ENCODE measurements around the gene NUP205.

The NUP205 gene

GRCh38 chr7:135537905-135538304, 19.8 kb upstream of the NUP205 start:
- DNase-seq (ENCODE audit: insufficient read length, low spot score), result no peak
- no peak for FAIRE-seq

GRCh38 chr7:135538376-135538775, 19.3 kb upstream of the NUP205 start:
- DNase-seq (ENCODE audit: insufficient read length, low spot score), result no peak
- no peak for FAIRE-seq

- DNase-seq (ENCODE audit: insufficient read length, low spot score) (no peak), FAIRE-seq (no peak)
Observed at GRCh38 chr7:135539629-135540028, 18.1 kb upstream of the NUP205 start.

GRCh38 chr7:135541029-135541428, 16.7 kb upstream of the NUP205 start:
- no peak for DNase-seq (ENCODE audit: insufficient read length, low spot score)
- no peak for FAIRE-seq

GRCh38 chr7:135550196-135550595, 7.5 kb upstream of the NUP205 start:
- FAIRE-seq (no peak), DNase-seq (ENCODE audit: insufficient read length, low spot score) (no peak)

DNA sequence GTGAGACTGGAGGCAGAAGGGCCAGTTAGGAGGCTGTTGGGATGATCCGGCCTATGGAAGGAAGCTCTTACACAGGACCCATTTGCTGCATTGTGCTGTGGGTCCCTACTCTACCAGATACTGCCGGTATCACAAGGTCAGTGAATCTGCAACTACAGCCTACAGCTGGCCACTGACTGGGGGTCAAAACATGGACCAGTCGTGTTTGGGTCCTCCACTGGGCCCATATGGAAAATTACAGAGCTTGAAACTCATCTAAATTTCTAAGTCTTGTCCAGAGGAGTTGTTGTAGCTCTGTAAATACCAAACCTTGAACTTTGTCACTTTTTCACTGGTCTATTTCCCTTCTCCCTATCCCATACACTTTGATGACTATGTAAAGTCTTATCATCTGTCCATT, 5.6 kb upstream of the NUP205 start:
- DNase-seq (ENCODE audit: insufficient read length, low spot score), result no peak
- no peak for FAIRE-seq

DNA sequence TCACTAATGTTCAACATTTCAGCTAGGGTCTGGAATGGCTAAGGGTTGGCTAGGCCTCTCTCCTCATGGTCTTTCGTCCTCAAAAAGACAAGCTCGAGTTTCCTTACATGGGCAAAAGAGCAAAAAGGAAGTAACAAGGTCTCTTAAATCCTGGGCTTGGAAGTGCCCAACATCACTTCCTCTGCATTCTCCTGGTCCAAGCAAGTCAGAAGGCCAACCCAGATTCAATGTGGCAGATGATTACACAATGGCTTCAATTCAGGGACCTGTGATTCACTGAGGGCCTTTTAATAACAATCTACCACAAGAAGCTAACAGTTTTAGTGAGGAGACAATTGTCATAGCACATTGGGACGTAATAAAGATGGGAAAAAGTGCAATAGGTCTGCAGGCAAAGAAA, 4.4 kb upstream of the NUP205 start:
- FAIRE-seq, result no peak
- no peak for DNase-seq (ENCODE audit: insufficient read length, low spot score)

DNA sequence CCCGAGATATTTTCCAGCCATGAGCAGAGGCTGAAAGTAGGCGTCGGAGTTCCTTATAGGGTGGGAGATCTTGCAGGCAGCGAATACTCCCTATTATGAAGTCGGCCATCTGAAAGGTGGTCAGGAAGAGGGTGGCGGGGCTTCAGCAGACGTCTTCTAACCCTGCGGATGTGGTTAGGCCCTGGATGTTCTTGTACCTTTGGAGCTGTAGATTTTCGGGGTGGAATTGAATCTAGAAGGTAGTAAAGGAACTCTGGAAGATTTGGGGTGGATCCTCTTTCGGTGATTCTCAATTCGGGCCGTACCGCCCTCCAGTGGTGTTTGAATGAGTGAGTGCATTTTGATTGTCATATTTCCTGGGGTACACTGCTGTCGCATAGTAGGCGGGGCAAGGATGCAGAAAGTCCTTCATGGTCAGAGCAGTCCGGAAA, 635 bp downstream of the NUP205 start:
- FAIRE-seq (peak; percentile 97), DNase-seq (ENCODE audit: insufficient read length, low spot score) (peak; percentile 51)

GRCh38 chr7:135558881-135559280, 1.2 kb downstream of the NUP205 start:
- no peak for FAIRE-seq
- no peak for DNase-seq (ENCODE audit: insufficient read length, low spot score)

DNA sequence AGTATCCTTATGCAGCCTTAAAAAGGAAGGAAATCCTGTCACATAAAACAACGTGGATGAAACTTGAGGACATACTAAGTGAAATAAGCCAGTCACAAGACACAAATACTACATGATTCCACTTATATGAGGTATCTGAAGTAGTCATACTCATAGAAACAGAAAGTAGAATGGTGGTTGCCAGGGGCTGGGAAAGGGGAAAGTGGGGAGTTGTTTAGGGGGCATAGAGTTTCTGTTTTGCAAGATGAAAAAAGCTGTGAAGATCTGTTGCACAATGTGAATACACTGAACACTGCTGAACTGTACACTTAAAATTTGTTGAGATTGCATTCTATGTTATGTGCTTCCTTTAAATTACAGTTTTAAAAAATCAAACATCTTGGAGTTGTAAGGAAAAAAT, 2.9 kb downstream of the NUP205 start:
- no peak for FAIRE-seq
- no peak for DNase-seq (ENCODE audit: insufficient read length, low spot score)

DNA sequence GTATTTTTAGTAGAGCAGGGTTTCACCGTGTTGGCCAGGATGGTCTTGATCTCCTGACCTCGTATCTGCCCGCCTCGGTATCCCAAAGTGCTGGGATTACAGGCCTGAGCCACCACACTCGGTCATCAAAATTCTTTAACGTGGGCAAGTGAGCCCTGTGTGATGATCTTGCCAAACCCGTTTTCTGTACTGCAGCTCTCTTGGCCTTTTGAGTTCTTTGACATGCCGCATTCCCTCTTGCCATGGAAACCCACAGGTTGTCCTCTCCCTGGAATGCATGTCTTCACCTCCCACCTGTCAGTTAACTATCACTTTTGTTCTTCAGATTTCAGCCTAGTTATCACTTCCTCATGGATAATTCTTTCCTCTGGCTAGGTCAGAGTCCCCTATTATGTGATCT, 5.0 kb downstream of the NUP205 start:
- no peak for FAIRE-seq
- no peak for DNase-seq (ENCODE audit: insufficient read length, low spot score)

- DNase-seq (ENCODE audit: insufficient read length, low spot score) (no peak), FAIRE-seq (no peak)
Observed at GRCh38 chr7:135571834-135572233, 14.1 kb downstream of the NUP205 start.

DNA sequence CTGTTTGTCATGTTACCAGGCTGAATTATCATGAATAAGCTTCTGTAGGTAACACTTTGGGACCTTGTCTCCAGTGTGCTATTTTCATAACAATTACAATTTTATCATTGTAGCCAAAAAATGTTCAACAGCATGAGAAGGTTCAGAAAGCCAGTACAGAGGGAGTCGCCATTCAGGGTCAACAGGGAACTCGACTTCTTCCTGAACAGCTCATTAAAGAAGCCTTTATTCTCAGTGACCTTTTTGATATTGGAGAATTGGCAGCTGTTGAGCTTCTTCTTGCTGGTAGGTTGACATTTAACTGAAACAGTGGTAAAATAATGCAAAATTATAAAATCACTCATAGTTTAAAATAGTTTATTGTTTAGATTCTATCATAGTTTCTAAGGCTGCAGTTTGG, 15.8 kb downstream of the NUP205 start:
- no peak for FAIRE-seq

DNA sequence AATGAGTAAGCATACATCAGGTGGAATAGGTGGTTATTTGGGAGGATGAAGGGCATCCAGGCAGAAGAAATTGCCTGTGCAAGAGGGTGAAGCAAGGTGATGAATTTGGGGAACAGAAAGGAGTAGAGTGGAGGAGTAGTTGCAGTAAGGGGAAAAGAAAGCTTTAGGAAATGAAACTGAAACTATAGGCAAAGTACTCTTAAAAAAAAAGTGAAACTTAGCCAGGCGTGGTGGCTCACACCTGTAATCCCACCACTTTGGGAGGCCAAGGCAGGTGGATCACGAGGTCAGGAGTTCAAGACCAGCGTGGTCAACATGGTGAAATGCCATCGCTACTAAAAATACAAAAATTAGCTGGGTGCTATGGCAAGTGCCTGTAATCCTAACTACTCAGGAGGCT, 17.6 kb downstream of the NUP205 start:
- no peak for FAIRE-seq
- no peak for DNase-seq (ENCODE audit: insufficient read length, low spot score)

More for the DNA sequence above, 15.8 kb downstream of the NUP205 start:
- DNase-seq (ENCODE audit: insufficient read length, low spot score), result no peak

DNA sequence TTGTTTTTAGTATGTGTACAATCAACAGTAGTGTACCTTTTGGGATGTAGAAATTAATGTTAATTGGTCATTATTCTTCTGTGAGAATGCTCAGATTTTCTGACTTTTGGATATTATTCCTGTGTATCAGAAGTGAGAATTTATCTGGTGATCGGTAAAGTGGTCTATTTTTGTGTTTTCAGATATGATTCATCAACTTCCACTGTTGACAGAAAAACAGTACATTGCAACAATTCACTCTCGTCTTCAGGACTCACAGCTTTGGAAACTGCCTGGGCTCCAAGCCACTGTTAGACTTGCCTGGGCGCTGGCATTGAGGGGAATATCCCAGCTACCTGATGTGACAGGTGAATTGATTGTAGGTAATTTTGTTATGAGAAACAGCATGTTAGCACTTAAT, 20.9 kb downstream of the NUP205 start:
- FAIRE-seq (no peak), DNase-seq (ENCODE audit: insufficient read length, low spot score) (no peak)

DNA sequence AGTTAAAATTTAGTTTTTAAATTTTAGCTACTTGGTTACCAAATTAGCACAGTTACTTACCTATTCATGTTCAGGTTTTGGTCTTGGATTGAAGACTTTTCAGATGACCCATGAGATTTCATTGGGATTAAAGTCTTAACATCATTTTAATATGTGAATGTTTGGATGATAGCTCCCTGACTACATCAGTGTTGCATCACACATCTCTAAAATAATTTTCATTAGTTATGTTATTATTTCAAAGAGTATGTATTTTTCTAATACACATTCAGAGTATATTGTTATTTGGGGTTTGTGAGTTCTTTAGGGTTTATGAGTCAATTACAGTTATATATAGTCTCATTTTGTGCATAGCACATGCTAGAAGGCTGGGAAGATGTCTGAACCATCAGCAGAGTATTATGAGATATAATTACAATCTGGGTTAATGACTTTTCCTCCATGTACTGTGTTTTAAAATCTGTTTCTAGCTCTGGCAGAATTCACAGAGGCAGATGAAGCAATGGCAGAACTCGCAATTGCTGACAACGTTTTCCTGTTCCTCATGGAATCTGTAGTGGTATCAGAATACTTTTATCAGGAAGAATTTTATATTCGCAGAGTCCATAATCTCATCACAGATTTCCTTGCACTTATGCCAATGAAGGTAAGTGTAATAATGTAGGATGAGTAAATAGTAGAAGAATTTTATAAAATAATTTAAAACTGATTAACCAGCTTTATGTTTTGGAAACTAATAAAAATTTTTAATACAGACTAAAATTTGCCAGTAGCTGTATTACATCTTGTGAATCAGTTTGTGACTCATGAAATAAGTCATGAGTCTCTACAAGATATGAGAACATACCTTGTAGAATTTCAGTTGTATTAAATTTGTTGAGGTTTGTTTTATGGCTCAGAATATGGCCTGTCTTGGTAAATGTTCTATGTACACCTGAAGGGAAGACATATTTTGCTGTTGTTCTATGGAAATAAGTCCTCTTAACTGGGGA, 26.9 kb downstream of the NUP205 start:
- FAIRE-seq (no peak), DNase-seq (ENCODE audit: insufficient read length, low spot score) (no peak)

DNA sequence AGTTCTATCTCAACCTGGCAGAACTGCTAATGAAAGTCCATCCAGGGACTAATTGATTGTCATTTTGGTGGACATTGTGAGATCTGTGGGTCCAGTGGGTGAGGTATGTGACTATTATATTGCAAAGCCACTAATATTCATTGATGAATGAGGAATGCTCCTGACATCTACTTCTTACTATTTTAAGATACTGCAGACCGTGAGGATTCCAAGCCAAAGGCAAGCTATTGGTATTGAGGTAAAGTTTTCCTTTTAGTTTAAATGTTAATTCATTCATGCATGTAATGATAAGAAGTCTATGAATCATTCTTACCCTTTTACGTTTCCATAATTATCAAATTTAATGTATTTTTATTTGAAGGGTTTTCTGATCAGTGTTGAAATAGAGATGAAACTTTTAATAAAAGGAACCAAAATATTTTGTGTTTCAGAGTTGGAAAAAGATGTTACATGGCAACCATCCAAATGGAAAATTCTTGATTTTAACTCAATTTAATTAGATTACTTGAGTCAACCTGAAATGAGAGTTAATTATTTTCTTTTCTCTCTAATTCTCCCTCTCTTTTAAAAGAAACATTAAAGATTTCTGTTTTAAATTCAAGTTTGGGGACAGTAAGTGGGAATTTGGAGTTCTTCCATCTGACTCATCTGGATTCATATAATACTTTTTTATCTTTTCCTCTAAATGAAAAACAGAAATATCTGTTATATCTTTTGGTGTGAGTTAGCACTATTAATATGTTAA, 39.6 kb downstream of the NUP205 start:
- FAIRE-seq (no peak), DNase-seq (ENCODE audit: insufficient read length, low spot score) (no peak)

DNA sequence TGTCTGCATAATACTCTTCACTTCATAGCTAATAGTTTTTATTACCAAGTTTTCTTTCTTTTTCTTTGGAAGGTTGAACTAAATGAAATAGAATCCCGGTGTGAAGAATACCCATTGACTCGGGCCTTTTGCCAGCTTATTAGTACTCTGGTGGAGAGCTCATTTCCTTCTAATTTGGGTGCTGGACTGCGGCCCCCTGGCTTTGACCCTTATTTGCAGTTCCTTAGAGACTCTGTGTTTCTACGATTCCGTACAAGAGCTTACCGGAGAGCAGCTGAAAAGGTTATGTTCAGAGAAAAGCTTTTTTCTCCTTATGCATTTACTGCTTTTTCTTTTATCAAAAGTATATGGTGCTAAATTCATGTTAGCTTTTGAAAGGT, 40.2 kb downstream of the NUP205 start:
- no peak for FAIRE-seq
- no peak for DNase-seq (ENCODE audit: insufficient read length, low spot score)

DNA sequence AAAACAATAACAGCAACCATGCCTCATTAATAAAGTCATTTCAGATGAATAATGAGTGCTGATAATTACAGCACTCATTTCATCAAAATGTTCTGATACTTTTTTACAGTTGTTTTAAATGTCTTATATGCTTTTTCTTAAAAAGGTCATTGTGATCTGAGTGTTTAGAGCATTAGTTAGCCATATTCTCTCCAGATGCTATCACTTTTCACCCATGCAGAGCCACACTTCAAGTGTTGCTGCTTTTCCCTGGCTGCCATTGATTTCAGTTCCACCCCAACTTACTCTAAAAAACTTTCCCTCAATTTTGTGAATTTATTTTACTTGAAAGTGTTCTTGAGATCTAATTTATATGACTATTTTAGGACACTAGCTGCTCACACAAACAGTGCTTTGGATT, 41.8 kb downstream of the NUP205 start:
- DNase-seq (ENCODE audit: insufficient read length, low spot score) (no peak), FAIRE-seq (no peak)

- DNase-seq (ENCODE audit: insufficient read length, low spot score) (no peak), FAIRE-seq (no peak)
Observed at GRCh38 chr7:135600226-135600625, 42.5 kb downstream of the NUP205 start.

DNA sequence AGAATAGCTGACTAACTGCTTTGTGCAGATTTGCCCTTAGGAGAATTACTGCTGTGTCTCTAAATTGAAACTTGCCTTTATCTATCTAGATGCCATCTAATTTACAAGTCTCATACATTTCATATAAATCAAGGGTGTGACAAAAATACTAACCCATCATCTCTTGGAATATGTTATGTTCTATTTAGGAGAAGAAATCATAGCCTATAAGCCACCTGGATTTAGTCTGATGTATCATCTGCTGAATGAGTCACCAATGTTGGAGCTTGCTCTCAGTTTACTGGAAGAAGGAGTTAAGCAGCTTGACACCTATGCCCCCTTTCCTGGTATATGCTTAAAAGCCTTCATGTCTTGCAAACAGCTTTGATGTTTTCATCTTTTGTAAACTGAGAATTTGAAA, 43.5 kb downstream of the NUP205 start:
- FAIRE-seq (no peak), DNase-seq (ENCODE audit: insufficient read length, low spot score) (no peak)

DNA sequence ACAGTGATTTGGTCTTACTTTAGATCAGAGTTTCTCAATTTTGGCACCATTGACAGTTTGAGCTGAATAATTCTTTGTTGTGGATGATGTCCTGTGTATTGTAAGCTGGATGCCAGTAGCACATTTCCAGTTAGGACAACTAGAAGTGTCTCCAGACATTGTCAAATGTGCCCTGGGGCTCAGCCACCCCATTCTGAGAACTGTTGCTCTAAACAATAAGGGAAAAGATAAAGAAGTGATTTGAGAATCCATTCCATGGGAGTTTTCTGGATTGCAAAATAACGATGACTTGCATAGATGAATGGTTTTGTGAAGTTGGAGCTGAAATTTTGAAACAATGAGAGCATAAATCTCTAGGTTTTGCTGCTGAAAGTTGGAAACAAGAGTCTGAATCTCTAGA, 44.6 kb downstream of the NUP205 start:
- DNase-seq (ENCODE audit: insufficient read length, low spot score) (no peak), FAIRE-seq (no peak)

Measured in GM19239 (cell line).